Heart right ventricle (tissue), 16 donors: Measurements from ENCODE around the gene TMC3. TPM values are rescaled to one million over a fixed set of nuclear protein-coding genes. Genes with fewer than 3 reads are reported as not detected.

Experiments
- ATAC-seq, 8 donors: fragments of 200-7000 bp; cut with Tn5 transposase; one replicate each; pipeline ENCODE4 v1.9.1; 2020; ENCODE audit warnings: mild to moderate bottlenecking in 8 of 8, moderate library complexity in 8 of 8, moderate number of reproducible peaks in 1 of 8
- DNase-seq, 2 donors: peaks; one replicate each; pipeline ENCODE4 v3.0.0-alpha.2; 2020
- H3K27ac ChIP-seq, 10 donors: fragments of 200-600 bp; sonication (generic) in 2 of 10; one replicate each; pipeline versions ENCODE4 v1.5.0 to v1.8.0; 2020 to 2022; ENCODE audit warnings: mild to moderate bottlenecking in 3 of 10
- H3K27me3 ChIP-seq, 7 donors: fragments of 200-600 bp; one replicate each; pipeline ENCODE4 v1.8.0; 2021 to 2022; ENCODE audit warnings: mild to moderate bottlenecking in 2 of 7
- H3K36me3 ChIP-seq, 9 donors: fragments of 200-600 bp; sonication (generic) in 1 of 9; one replicate each; pipeline versions ENCODE4 v1.5.0 to v1.8.0; 2020 to 2022; ENCODE audit warnings: mild to moderate bottlenecking in 2 of 9
- H3K4me1 ChIP-seq, 9 donors: fragments of 200-600 bp; sonication (generic) in 1 of 9; one replicate each; pipeline versions ENCODE4 v1.5.0 to v1.8.0; 2020 to 2022; ENCODE audit warnings: mild to moderate bottlenecking in 4 of 9
- H3K4me3 ChIP-seq, 10 donors: fragments of 200-600 bp; sonication (generic) in 2 of 10; one replicate each; pipeline versions ENCODE4 v1.5.0 to v1.8.0; 2020 to 2022; ENCODE audit warnings: mild to moderate bottlenecking in 7 of 10, moderate library complexity in 2 of 10
- H3K9me3 ChIP-seq, 11 donors: fragments of 200-600 bp in 10 of 11; sonication (generic) in 2 of 11; one replicate each; pipeline versions ENCODE4 v1.5.0 to v1.8.0; 2013 to 2022; ENCODE audit warnings: mild to moderate bottlenecking in 2 of 11, control low read depth in 1 of 11, moderate library complexity in 1 of 11
- WGBS, 2 donors: extraction: QIAGEN DNeasy Blood & Tissue Kit; methylation state at CpG; one replicate each; pipeline ENCODE4 v1.1.7; 2013; ENCODE audit warnings: inconsistent platforms in 1 of 2; 5-methylcytosine and 5-hydroxymethylcytosine counted together
- intact Hi-C, 10 donors: fragments of 100-400 bp; cut with DNase I; formaldehyde crosslinking; loops; one replicate each; pipeline versions ENCODE4 v1.11.1 to v1.14.2; 2022
- polyA plus RNA-seq, 2 donors: library from polyadenylated mRNA; stranded (reverse); fragments of 200-250 nt; gene quantifications; one replicate each; pipeline ENCODE4 v1.2.3, GENCODE V29; 2013
- total RNA-seq, 10 donors: library from RNA; stranded (reverse); fragmentation: NEBNext Ultra II Directional in 3 of 10; extraction: Animal tissue kit (Norgen Biotek cat#: 25700) in 3 of 10; gene quantifications; one replicate each; pipeline versions ENCODE4 v1.2.1 to v1.2.4, GENCODE V29; 2021 to 2023
- TF ChIP-seq, protein P1 (sequence below), 9 donors: fragments of 200-600 bp; sonication (generic) in 2 of 9; IDR thresholded peaks; one replicate each; pipeline versions ENCODE4 v1.5.0 to v1.8.0; 2021 to 2022; ENCODE audit warnings: antibody characterized with exemption in 9 of 9, mild to moderate bottlenecking in 5 of 9, moderate library complexity in 1 of 9
- donor health status: Arrhythmogenic right ventricular cardiomyopathy.
- donor health status: ischemic (EF 13 %, LVEDD 7.1; RV severe dilation, severe dysfunction).
- donor health status: healthy with polysubstance abuse.
- donor health status: DM: no; HTN: yes; CAD: no.
- donor health status: DM: no; HTN: no; CAD: no.
- donor health status: ischemic (EF 25% LVEDD 6.9; RV normal size, moderate dysfunction).
- donor health status: ischemic (EF 25% LVEDD 5.7; RV mildly dilated, moderate dysfunction).
- donor health status: healthy.
- donor health status: DM: yes; HTN: yes; CAD: no.
- donor health status: Ischemic cardiomyopathy.
- donor health status: ischemic (EF 35%, LVEDD 5.7; RV mildly dilated, moderate dysfunction).
- donor health status: nonischemic (EF 11% LVEDD 7.7; RV severe dilation, severe dysfunction).
- donor health status: DM: yes; HTN: yes; CAD: no.
- donor health status: PGD.
- donor health status: ischemic (EF 29% LVEDD 5.4; RV normal size, mild dysfunction).
- donor health status: nonischemic (EF 23%, LVEDD 6.1; RV moderate dilation, normal function).

The TMC3 gene
- total and polyA plus RNA-seq, 12 donors: under 0.01 TPM; not detected in 11

DNA sequence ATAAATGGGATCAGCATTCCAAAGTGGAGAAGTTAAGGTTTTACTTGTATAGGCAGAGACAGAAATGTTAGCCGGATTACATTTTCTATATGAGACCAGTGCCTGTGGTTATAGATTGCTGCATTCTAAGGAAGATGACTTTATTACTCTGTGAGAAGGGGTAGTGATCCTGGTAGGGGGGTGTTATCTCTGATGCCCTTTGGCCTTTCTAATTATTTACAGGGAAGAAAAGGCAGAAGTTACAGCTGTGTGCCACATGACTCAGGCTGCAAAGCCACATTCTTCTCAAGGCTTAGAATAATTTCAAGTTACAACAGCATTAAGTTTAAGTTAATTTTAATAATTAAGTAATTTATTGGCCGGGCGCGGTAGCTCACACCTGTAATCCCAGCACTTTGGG lies 2.2 kb upstream of the TMC3 start:
- Histone ChIP-seq H3K4me1 (peaks cover 0 to 11% (median 0%) of the 10 kb centered on the region in 9 donors), H3K9me3 (no peaks in the 10 kb centered on the region), H3K27me3 (peaks cover 0 to 4% (median 0%) of the 10 kb centered on the region in 7 donors), H3K36me3 (no peaks in the 10 kb centered on the region), H3K4me3 (no peak overlapping the region), H3K27ac (no peak overlapping the region)
- no peak for ATAC-seq
- TF ChIP-seq, protein P1, sequence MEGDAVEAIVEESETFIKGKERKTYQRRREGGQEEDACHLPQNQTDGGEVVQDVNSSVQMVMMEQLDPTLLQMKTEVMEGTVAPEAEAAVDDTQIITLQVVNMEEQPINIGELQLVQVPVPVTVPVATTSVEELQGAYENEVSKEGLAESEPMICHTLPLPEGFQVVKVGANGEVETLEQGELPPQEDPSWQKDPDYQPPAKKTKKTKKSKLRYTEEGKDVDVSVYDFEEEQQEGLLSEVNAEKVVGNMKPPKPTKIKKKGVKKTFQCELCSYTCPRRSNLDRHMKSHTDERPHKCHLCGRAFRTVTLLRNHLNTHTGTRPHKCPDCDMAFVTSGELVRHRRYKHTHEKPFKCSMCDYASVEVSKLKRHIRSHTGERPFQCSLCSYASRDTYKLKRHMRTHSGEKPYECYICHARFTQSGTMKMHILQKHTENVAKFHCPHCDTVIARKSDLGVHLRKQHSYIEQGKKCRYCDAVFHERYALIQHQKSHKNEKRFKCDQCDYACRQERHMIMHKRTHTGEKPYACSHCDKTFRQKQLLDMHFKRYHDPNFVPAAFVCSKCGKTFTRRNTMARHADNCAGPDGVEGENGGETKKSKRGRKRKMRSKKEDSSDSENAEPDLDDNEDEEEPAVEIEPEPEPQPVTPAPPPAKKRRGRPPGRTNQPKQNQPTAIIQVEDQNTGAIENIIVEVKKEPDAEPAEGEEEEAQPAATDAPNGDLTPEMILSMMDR (IDR thresholded peaks at IDR 0.05): no peak
- WGBS, 2 donors: 96 to 98% methylated on average over 4 of the region's 4 CpGs
- intact Hi-C loops: no loop called here
- no peak for DNase-seq

DNA sequence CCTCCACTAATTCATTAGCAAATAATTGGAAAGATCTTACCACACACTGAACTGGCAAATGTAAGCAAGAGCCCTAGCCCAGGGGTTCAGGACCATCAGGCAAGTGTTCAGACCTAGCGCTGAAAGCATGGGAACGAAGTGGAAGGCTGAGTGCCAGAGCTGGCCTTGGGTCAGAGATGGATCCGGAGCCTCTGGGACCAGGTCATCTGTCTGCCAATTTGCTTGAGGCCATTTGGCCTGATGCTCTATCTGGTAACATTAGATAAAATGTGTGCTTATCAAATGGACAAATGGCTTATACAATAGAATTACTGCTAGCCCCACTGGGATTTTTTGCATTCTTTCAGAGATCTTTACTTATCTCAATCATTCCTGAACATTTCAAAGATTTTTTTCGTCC lies 1.4 kb upstream of the TMC3 start:
- Histone ChIP-seq H3K36me3 (no peaks in the 10 kb centered on the region), H3K27ac (no peak overlapping the region), H3K4me3 (no peak overlapping the region), H3K4me1 (peaks cover 0 to 11% (median 0%) of the 10 kb centered on the region in 9 donors), H3K27me3 (peaks cover 0 to 4% (median 0%) of the 10 kb centered on the region in 7 donors), H3K9me3 (no peaks in the 10 kb centered on the region)
- ATAC-seq (no peak), DNase-seq (peak in 1 of 2 donors; percentile 15)
- TF ChIP-seq, protein P1 (IDR thresholded peaks at IDR 0.05): no peak
- intact Hi-C loops: no loop called here
- 63 to 69% methylated on average over 4 of the region's 4 CpGs for WGBS, 2 donors

DNA sequence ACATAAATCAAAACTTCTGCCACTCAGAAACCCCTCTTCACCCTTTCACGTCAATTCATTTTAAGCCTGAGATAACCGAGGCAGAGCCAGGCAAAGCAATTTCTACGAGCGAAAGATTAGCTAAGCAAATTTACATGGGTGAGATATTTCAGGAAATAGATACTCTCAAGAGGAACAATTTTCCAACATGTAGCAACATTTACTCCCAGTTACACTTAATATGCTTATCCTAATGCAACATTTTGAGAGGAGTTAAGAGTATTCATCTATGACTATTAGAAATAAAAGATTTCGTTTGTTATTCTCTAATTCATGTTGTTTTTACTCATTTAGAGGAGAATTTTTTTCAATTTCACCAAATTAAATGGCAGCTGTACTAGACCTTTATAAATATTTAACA lies 837 bp downstream of the TMC3 start:
- 52 to 70% methylated on average over 5 of the region's 5 CpGs for WGBS, 2 donors
- no peak for ATAC-seq
- intact Hi-C loops: no loop called here
- no peak for DNase-seq
- peaks cover 0 to 3% (median 0%) of the 10 kb centered on the region in 9 donors for H3K4me1 ChIP-seq
- peaks cover 0 to 4% (median 0%) of the 10 kb centered on the region in 7 donors for H3K27me3 ChIP-seq
- H3K36me3 ChIP-seq: no peaks in the 10 kb centered on the region
- no peak overlapping the region for H3K27ac ChIP-seq
- H3K9me3 ChIP-seq: no peaks in the 10 kb centered on the region
- H3K4me3 ChIP-seq: no peak overlapping the region
- TF ChIP-seq, protein P1 (IDR thresholded peaks at IDR 0.05): no peak

DNA sequence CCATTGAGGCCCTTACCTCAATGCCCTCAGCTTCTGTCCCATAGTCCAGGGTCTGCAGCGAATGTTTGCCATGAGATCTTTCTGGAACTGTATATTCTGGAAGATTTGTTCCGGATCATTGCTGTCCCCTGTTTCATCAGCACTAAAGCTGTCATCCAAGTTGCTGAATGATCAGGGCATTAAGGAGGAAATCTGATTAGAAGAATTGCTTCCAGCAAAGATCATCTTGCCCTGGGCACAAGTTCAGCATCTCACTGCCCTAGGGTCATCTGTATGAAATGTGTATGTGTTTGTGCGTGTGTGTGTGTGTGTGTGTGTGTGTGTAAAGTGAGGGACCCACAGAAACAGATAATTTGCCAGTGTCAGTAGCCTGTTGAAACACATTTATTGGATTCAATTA lies 1.4 kb downstream of the TMC3 start:
- Histone ChIP-seq H3K9me3 (no peaks in the 10 kb centered on the region), H3K36me3 (no peaks in the 10 kb centered on the region), H3K4me1 (no peaks in the 10 kb centered on the region), H3K27ac (no peak overlapping the region), H3K27me3 (peaks cover 0 to 4% (median 0%) of the 10 kb centered on the region in 7 donors), H3K4me3 (no peak overlapping the region)
- TF ChIP-seq, protein P1 (IDR thresholded peaks at IDR 0.05): no peak
- ATAC-seq (no peak), DNase-seq (no peak)
- intact Hi-C loops: no loop called here
- WGBS, 2 donors: 71 to 87% methylated on average over 3 of the region's 3 CpGs
